Neural cell (in vitro differentiated cells): ENCODE results near the gene PLEKHA1.

Experiments
- EP300 ChIP-seq: fragments of 450-650 bp; conservative IDR thresholded peaks from 2 replicates; pipeline ENCODE4 v1.6.1; 2014; ENCODE audit warnings: antibody characterized with exemption, mild to moderate bottlenecking, moderate library complexity; ENCODE audit not compliant: poor library complexity, severe bottlenecking
- POLR2AphosphoS5 ChIP-seq: IDR thresholded peaks from 2 replicates; pipeline ENCODE4 v1.6.1; 2012
- SMC3 ChIP-seq: fragments of 450-650 bp; conservative IDR thresholded peaks from 2 replicates; pipeline ENCODE4 v1.6.1; 2014; ENCODE audit warnings: antibody characterized with exemption, mild to moderate bottlenecking, moderate library complexity; ENCODE audit not compliant: poor library complexity

- TF ChIP-seq EP300: peak; percentile 41
- peak; percentile 46 for TF ChIP-seq POLR2AphosphoS5
- TF ChIP-seq SMC3: no peak
Observed at GRCh38 chr10:122354383-122354782, 20.1 kb upstream of the PLEKHA1 start.
